GM13977 (cell line): ENCODE data around the gene TP73.
"Not testable (repeated sequence)": the region's sequence is repeated elsewhere in the genome, so short reads cannot be mapped to it uniquely, and the experiment has no call there.

Experiments used
- DNase-seq: peaks from one replicate; pipeline ENCODE4 v3.0.0; 2012; ENCODE audit warnings: low spot score
- CTCF ChIP-seq: IDR thresholded peaks from 2 replicates; pipeline ENCODE4 v1.5.1; 2012; ENCODE audit warnings: mild to moderate bottlenecking, control low read depth; ENCODE audit not compliant: insufficient read depth; ENCODE audit errors: extremely low read depth, missing control alignments
- in situ Hi-C: fragments of 300-500 bp; cut with MboI; formaldehyde crosslinking; loops from one replicate; pipeline ENCODE4 v1.12.0; 2022; ENCODE audit warnings: low sequenced_read_pairs, low pct_unique_long_range_greater_than_20kb, mixed read lengths, inconsistent platforms; ENCODE audit not compliant: unreplicated experiment

The TP73 gene

GRCh38 chr1:3747903-3748302 lies 95.6 kb downstream of the TP73 start:
- TF ChIP-seq CTCF: no peak
- in situ Hi-C loops: no loop called here
- DNase-seq: no peak

GRCh38 chr1:3748316-3748900 lies 96.1 kb downstream of the TP73 start:
- DNase-seq, in situ Hi-C loops: not testable (repeated sequence)

- no peak for DNase-seq
- in situ Hi-C loops: no loop called here
Measured at GRCh38 chr1:3749512-3749911, 97.2 kb downstream of the TP73 start.

GRCh38 chr1:3750741-3751140 lies 98.4 kb downstream of the TP73 start:
- TF ChIP-seq CTCF: no peak
- no peak for DNase-seq
- in situ Hi-C loops: no loop called here

More at GRCh38 chr1:3749512-3749911, 97.2 kb downstream of the TP73 start:
- no peak for TF ChIP-seq CTCF

GRCh38 chr1:3752400-3752945 lies 100.2 kb downstream of the TP73 start, which contains the start of gene CCDC27:
Gene CCDC27, plus strand, starts transcription at chr1:3752450. Its CDS starts 32 bp downstream, at chr1:3752482.
- no peak for TF ChIP-seq CTCF
- in situ Hi-C loops: no loop called here
- DNase-seq: no peak

GRCh38 chr1:3753656-3754454 lies 101.5 kb downstream of the TP73 start:
- TF ChIP-seq CTCF: no peak
- in situ Hi-C loops: no loop called here
- no peak for DNase-seq

GRCh38 chr1:3756394-3756793 lies 104.1 kb downstream of the TP73 start:
- in situ Hi-C loops: no loop called here
- no peak for DNase-seq
- no peak for TF ChIP-seq CTCF
